Measurements from ENCODE around the gene IL17RA.

IL17RA gene

DNA sequence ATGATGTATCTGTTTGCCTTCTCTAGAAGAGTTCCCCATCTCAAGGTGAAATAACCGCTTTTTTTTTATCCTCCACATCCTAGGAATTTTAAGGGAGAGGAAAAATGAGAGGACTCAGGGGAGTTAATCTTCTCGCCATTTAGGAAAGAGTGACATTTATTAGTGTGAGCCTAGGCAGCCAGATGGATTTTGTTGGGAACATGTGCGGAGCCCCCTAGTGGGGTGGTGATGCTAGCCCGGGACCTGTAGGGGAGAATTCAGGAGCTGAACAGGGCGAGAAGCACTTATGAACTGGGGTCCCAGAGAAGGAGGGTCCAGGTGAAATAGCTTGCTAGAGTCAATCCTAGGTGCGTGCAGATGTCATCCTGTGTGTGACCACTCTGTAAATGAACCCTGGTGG lies 10.7 kb downstream of the IL17RA start:
- Histone ChIP-seq H3K4me3 (ENCODE audit: low read depth, low read length) (no peak overlapping the region), H3K4me1 (ENCODE audit: control insufficient read depth, insufficient read depth, low read length) (no peaks in the 10 kb centered on the region), H3K36me3 (ENCODE audit: control insufficient read depth in 2 of 2, insufficient read depth in 1 of 2, low read length in 2 of 2) (peaks cover 0 to 31% of the 10 kb centered on the region in 2 experiments; a peak in 1 of 3 replicates), H3K9me3 (ENCODE audit: control insufficient read depth, insufficient read depth, low read depth, low read length) (no peaks in the 10 kb centered on the region), H3K27ac (ENCODE audit: extremely low read depth, low read depth, low read length) (no peak overlapping the region)
- TF ChIP-seq, protein P1, sequence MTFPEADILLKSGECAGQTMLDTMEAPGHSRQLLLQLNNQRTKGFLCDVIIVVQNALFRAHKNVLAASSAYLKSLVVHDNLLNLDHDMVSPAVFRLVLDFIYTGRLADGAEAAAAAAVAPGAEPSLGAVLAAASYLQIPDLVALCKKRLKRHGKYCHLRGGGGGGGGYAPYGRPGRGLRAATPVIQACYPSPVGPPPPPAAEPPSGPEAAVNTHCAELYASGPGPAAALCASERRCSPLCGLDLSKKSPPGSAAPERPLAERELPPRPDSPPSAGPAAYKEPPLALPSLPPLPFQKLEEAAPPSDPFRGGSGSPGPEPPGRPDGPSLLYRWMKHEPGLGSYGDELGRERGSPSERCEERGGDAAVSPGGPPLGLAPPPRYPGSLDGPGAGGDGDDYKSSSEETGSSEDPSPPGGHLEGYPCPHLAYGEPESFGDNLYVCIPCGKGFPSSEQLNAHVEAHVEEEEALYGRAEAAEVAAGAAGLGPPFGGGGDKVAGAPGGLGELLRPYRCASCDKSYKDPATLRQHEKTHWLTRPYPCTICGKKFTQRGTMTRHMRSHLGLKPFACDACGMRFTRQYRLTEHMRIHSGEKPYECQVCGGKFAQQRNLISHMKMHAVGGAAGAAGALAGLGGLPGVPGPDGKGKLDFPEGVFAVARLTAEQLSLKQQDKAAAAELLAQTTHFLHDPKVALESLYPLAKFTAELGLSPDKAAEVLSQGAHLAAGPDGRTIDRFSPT (tag by site-specific recombination; IDR thresholded peaks at IDR 0.05), result no peak
- TF ChIP-seq, protein P2, sequence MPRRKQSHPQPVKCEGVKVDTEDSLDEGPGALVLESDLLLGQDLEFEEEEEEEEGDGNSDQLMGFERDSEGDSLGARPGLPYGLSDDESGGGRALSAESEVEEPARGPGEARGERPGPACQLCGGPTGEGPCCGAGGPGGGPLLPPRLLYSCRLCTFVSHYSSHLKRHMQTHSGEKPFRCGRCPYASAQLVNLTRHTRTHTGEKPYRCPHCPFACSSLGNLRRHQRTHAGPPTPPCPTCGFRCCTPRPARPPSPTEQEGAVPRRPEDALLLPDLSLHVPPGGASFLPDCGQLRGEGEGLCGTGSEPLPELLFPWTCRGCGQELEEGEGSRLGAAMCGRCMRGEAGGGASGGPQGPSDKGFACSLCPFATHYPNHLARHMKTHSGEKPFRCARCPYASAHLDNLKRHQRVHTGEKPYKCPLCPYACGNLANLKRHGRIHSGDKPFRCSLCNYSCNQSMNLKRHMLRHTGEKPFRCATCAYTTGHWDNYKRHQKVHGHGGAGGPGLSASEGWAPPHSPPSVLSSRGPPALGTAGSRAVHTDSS (tag by site-specific recombination; IDR thresholded peaks at IDR 0.05), result no peak
- TF ChIP-seq ZNF121 (tag by site-specific recombination; IDR thresholded peaks at IDR 0.05), result no peak
- no peak for TF ChIP-seq MZF1 (tag by site-specific recombination; IDR thresholded peaks at IDR 0.05; ENCODE audit: borderline replicate concordance)
- TF ChIP-seq ZNF830 (tag by site-specific recombination; IDR thresholded peaks at IDR 0.05; ENCODE audit: low read depth), result no peak
- no peak for TF ChIP-seq ZNF155 (tag by site-specific recombination; IDR thresholded peaks at IDR 0.05)
- no peak for TF ChIP-seq ZSCAN4 (tag by site-specific recombination; IDR thresholded peaks at IDR 0.05)
- TF ChIP-seq, protein P3, sequence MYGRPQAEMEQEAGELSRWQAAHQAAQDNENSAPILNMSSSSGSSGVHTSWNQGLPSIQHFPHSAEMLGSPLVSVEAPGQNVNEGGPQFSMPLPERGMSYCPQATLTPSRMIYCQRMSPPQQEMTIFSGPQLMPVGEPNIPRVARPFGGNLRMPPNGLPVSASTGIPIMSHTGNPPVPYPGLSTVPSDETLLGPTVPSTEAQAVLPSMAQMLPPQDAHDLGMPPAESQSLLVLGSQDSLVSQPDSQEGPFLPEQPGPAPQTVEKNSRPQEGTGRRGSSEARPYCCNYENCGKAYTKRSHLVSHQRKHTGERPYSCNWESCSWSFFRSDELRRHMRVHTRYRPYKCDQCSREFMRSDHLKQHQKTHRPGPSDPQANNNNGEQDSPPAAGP (tag by site-specific recombination; IDR thresholded peaks at IDR 0.05), result no peak
- no peak for TF ChIP-seq ZNF623 (tag by site-specific recombination; IDR thresholded peaks at IDR 0.05)
- no peak for TF ChIP-seq YY1 (tag by site-specific recombination; IDR thresholded peaks at IDR 0.05)
- ChIA-PET POLR2A (interaction anchor here (0.7 kb wide), 1 partner anchor 12 kb away, joined by 3 read pairs; no protein-coding TSS in a partner anchor), CTCF (interaction anchor here (0.6 to 2.8 kb wide), 12 partner anchors 9 to 507 kb away, joined by 3 to 13 read pairs (median 6); no protein-coding TSS in a partner anchor)

DNA sequence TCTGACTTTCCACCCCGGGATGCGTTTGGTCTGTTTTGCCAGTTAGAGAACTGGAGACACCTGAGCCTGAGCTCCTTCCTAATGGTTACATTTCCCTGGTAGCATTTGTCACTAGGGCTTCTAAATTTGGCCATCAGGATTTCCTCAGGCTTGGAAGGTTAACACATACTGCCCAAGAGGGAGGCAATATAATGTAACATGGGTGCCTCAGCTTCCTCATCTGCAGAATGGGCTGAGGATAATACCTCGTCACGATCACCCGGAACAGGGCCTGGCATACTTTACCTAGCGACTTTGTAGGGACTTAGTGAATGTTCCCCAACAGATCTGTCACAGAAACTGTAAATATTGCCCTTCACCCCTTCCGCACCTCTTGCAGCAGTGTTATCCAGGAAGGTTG lies 11.3 kb downstream of the IL17RA start:
- Histone ChIP-seq H3K9me3 (ENCODE audit: control insufficient read depth, insufficient read depth, low read depth, low read length) (no peaks in the 10 kb centered on the region), H3K4me3 (ENCODE audit: low read depth, low read length) (no peak overlapping the region), H3K4me1 (ENCODE audit: control insufficient read depth, insufficient read depth, low read length) (no peaks in the 10 kb centered on the region), H3K36me3 (ENCODE audit: control insufficient read depth in 2 of 2, insufficient read depth in 1 of 2, low read length in 2 of 2) (peaks cover 0 to 36% of the 10 kb centered on the region in 2 experiments; a peak in 1 of 3 replicates), H3K27ac (ENCODE audit: extremely low read depth, low read depth, low read length) (no peak overlapping the region)
- ChIA-PET POLR2A (interaction anchor here (0.7 kb wide), 1 partner anchor 11 kb away, joined by 3 read pairs; no protein-coding TSS in a partner anchor), CTCF (interaction anchor here (0.6 to 2.8 kb wide), 10 partner anchors 9 to 506 kb away, joined by 3 to 13 read pairs (median 6); no protein-coding TSS in a partner anchor)
- TF ChIP-seq ZFP3 (tag by site-specific recombination; IDR thresholded peaks at IDR 0.05; ENCODE audit: low read depth) (no peak), ZNF121 (tag by site-specific recombination; IDR thresholded peaks at IDR 0.05) (no peak), ZFP69B (tag by site-specific recombination; IDR thresholded peaks at IDR 0.05) (no peak), ZNF791 (tag by site-specific recombination; IDR thresholded peaks at IDR 0.05) (no peak), SCRT1 (tag by site-specific recombination; IDR thresholded peaks at IDR 0.05; ENCODE audit: borderline replicate concordance) (no peak), SP2 (tag by site-specific recombination; IDR thresholded peaks at IDR 0.05) (no peak), ZNF548 (tag by site-specific recombination; IDR thresholded peaks at IDR 0.05) (no peak), ZBTB8A (tag by site-specific recombination; IDR thresholded peaks at IDR 0.05) (no peak)
- TF ChIP-seq, protein P4, sequence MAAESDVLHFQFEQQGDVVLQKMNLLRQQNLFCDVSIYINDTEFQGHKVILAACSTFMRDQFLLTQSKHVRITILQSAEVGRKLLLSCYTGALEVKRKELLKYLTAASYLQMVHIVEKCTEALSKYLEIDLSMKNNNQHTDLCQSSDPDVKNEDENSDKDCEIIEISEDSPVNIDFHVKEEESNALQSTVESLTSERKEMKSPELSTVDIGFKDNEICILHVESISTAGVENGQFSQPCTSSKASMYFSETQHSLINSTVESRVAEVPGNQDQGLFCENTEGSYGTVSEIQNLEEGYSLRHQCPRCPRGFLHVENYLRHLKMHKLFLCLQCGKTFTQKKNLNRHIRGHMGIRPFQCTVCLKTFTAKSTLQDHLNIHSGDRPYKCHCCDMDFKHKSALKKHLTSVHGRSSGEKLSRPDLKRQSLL (tag by site-specific recombination; IDR thresholded peaks at IDR 0.05), result no peak
- TF ChIP-seq, protein P5, sequence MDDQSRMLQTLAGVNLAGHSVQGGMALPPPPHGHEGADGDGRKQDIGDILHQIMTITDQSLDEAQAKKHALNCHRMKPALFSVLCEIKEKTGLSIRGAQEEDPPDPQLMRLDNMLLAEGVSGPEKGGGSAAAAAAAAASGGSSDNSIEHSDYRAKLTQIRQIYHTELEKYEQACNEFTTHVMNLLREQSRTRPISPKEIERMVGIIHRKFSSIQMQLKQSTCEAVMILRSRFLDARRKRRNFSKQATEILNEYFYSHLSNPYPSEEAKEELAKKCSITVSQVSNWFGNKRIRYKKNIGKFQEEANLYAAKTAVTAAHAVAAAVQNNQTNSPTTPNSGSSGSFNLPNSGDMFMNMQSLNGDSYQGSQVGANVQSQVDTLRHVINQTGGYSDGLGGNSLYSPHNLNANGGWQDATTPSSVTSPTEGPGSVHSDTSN (CRISPR knock-in tag; IDR thresholded peaks at IDR 0.05), result no peak
- TF ChIP-seq, protein P1 (tag by site-specific recombination; IDR thresholded peaks at IDR 0.05), result no peak
- TF ChIP-seq, protein P6, sequence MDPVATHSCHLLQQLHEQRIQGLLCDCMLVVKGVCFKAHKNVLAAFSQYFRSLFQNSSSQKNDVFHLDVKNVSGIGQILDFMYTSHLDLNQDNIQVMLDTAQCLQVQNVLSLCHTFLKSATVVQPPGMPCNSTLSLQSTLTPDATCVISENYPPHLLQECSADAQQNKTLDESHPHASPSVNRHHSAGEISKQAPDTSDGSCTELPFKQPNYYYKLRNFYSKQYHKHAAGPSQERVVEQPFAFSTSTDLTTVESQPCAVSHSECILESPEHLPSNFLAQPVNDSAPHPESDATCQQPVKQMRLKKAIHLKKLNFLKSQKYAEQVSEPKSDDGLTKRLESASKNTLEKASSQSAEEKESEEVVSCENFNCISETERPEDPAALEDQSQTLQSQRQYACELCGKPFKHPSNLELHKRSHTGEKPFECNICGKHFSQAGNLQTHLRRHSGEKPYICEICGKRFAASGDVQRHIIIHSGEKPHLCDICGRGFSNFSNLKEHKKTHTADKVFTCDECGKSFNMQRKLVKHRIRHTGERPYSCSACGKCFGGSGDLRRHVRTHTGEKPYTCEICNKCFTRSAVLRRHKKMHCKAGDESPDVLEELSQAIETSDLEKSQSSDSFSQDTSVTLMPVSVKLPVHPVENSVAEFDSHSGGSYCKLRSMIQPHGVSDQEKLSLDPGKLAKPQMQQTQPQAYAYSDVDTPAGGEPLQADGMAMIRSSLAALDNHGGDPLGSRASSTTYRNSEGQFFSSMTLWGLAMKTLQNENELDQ (tag by site-specific recombination; IDR thresholded peaks at IDR 0.05; ENCODE audit: low read depth), result no peak
